HepG2 (cell line): ENCODE results near the gene RSPRY1. TPM values are rescaled to one million over a fixed set of nuclear protein-coding genes. Genes with fewer than 3 reads are reported as not detected.
A peak's percentile ranks its signal among the peaks of the same experiment; 100 is the strongest.

Experiments used
- BRD4 ChIP-seq: sonication (generic); formaldehyde crosslinking; IDR thresholded peaks from 2 replicates; pipeline ENCODE4 v1.4.0; 2020; ENCODE audit warnings: missing genetic modification reagents
- CCDC6 ChIP-seq: sonication (generic); formaldehyde crosslinking; IDR thresholded peaks from 2 replicates; pipeline ENCODE4 v1.8.1; 2022; ENCODE audit warnings: mild to moderate bottlenecking, missing genetic modification reagents, moderate library complexity
- FOXC1 ChIP-seq: sonication (generic); formaldehyde crosslinking; IDR thresholded peaks from 2 replicates; pipeline ENCODE4 v1.8.0; 2022; ENCODE audit warnings: mild to moderate bottlenecking, missing genetic modification reagents, borderline replicate concordance
- NONO ChIP-seq, 2 experiments: fragments of 450-650 bp in 1 of 2; sonication (generic) in 1 of 2; formaldehyde crosslinking in 1 of 2; IDR thresholded peaks in 1 of 2; conservative IDR thresholded peaks in 1 of 2; 2 replicates each; pipeline versions ENCODE4 v1.6.1 to v1.8.0; 2017 to 2022; ENCODE audit warnings: mild to moderate bottlenecking in 1 of 2, missing genetic modification reagents in 1 of 2, moderate library complexity in 1 of 2
- STAT5B ChIP-seq: sonication (generic); formaldehyde crosslinking; IDR thresholded peaks from 2 replicates; pipeline ENCODE4 v1.4.0; 2020; ENCODE audit warnings: missing genetic modification reagents
- TCF12 ChIP-seq, 2 experiments: fragments of 450-650 bp in 1 of 2; sonication (generic) in 1 of 2; formaldehyde crosslinking in 1 of 2; IDR thresholded peaks; 2 replicates each; pipeline versions ENCODE4 v1.6.1 to v1.8.0; 2017 to 2022; ENCODE audit warnings: antibody characterized with exemption in 1 of 2, mild to moderate bottlenecking in 1 of 2, missing genetic modification reagents in 1 of 2, moderate library complexity in 1 of 2
- ZNF136 ChIP-seq: sonication (generic); formaldehyde crosslinking; IDR thresholded peaks from 2 replicates; pipeline ENCODE4 v1.8.1; 2022; ENCODE audit warnings: low read depth, mild to moderate bottlenecking, moderate library complexity, missing genetic modification reagents
- ZNF138 ChIP-seq: sonication (generic); formaldehyde crosslinking; IDR thresholded peaks from 2 replicates; pipeline ENCODE4 v1.5.0; 2020; ENCODE audit warnings: mild to moderate bottlenecking, low read depth, missing genetic modification reagents
- ZNF260 ChIP-seq: sonication (generic); formaldehyde crosslinking; IDR thresholded peaks from 2 replicates; pipeline ENCODE4 v1.4.0; 2020; ENCODE audit warnings: missing genetic modification reagents, low read depth, mild to moderate bottlenecking, borderline replicate concordance
- ZNF446 ChIP-seq: sonication (generic); formaldehyde crosslinking; IDR thresholded peaks from 2 replicates; pipeline ENCODE4 v1.5.0; 2020; ENCODE audit warnings: mild to moderate bottlenecking, missing genetic modification reagents
- ZNF772 ChIP-seq: sonication (generic); formaldehyde crosslinking; IDR thresholded peaks from 2 replicates; pipeline ENCODE4 v1.5.0; 2020; ENCODE audit warnings: mild to moderate bottlenecking, missing genetic modification reagents
- ZNF777 ChIP-seq: sonication (generic); formaldehyde crosslinking; IDR thresholded peaks from 2 replicates; pipeline ENCODE4 v1.4.0; 2020; ENCODE audit warnings: missing genetic modification reagents
- ZNF891 ChIP-seq: sonication (generic); formaldehyde crosslinking; IDR thresholded peaks from 2 replicates; pipeline ENCODE4 v1.5.0; 2020; ENCODE audit warnings: mild to moderate bottlenecking, missing genetic modification reagents
- polyA plus RNA-seq, 8 experiments: library from polyadenylated mRNA; depleted of rRNA in 3 of 8; stranded (reverse) in 7 of 8; unstranded in 1 of 8; fragments of >200 nt; fragmentation: Illumina TruSeq in 4 of 8; extraction: Trizol in 4 of 8; gene quantifications; 2 replicates each; pipeline versions ENCODE4 v1.2.1 to v1.2.3, GENCODE V29; 2011 to 2016; ENCODE audit warnings: low read depth in 4 of 8, missing spikeins in 1 of 8, mixed read lengths in 1 of 8; ENCODE audit not compliant: insufficient read depth in 1 of 8
- total RNA-seq, 5 experiments: library from RNA; depleted of rRNA; stranded (reverse); fragments of >200 nt; fragmentation: Illumina TruSeq; extraction: Trizol; gene quantifications; 2 replicates each; pipeline ENCODE4 v1.2.3, GENCODE V29; 2016; ENCODE audit warnings: low read depth in 1 of 5
- TF ChIP-seq, protein P1 (sequence below): sonication (generic); formaldehyde crosslinking; IDR thresholded peaks from 2 replicates; pipeline ENCODE4 v1.4.0; 2020; ENCODE audit warnings: missing genetic modification reagents
- TF ChIP-seq, protein P2 (sequence below): sonication (generic); formaldehyde crosslinking; IDR thresholded peaks from 2 replicates; pipeline ENCODE4 v1.5.0; 2020; ENCODE audit warnings: missing genetic modification reagents, mild to moderate bottlenecking, borderline replicate concordance
- TF ChIP-seq, protein P3 (sequence below): sonication (generic); formaldehyde crosslinking; IDR thresholded peaks from 2 replicates; pipeline ENCODE4 v1.5.0; 2020; ENCODE audit warnings: mild to moderate bottlenecking, missing genetic modification reagents
- TF ChIP-seq, protein P4 (sequence below): IDR thresholded peaks from 2 replicates; pipeline ENCODE4 v1.6.1; 2016

The RSPRY1 gene
- total and polyA plus RNA-seq, 2 of the 13 experiments (the other 11 are each of a cell fraction or from before 2014, with no cell fraction given) = 53.4 to 61.0 TPM

DNA sequence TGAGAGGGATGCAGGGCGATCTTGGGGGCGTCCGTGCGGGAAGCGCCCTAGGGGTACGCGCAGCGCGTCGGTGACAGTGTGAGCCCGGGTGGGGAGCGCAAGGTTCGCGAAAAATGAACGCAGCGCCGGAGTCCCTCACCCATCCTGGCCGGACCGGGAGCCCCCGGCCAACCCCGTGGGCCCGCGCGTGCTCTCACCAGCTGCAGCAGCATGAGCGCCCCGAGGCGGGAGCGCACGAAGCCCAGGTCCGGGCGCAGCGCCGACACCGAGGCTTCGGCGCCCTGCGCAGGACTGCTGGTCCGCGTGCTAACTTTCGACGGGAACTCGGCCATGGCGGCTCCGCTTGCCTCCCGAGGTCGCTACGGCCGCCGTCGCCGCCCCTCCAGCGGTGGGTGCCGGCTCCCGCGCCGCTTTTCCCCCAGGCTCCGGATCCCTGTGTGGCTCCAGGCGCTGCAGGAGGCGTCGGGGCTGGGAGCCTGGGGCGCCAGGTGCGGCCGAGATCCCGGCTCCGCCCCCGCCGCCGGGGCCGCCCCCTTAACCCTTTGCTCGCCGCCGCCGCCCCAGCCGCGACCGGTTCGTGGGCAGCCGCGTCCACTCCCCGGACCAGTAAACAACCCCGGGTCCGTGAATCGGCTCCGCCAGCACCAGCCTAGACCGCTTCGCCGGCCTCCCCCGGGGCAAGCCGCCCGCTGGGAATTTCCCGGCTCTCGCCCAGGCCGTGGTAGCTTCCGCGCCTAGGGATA is 98.3 kb downstream of the RSPRY1 start, which contains the start of gene PLLP (continued):
- TF ChIP-seq, protein P1, sequence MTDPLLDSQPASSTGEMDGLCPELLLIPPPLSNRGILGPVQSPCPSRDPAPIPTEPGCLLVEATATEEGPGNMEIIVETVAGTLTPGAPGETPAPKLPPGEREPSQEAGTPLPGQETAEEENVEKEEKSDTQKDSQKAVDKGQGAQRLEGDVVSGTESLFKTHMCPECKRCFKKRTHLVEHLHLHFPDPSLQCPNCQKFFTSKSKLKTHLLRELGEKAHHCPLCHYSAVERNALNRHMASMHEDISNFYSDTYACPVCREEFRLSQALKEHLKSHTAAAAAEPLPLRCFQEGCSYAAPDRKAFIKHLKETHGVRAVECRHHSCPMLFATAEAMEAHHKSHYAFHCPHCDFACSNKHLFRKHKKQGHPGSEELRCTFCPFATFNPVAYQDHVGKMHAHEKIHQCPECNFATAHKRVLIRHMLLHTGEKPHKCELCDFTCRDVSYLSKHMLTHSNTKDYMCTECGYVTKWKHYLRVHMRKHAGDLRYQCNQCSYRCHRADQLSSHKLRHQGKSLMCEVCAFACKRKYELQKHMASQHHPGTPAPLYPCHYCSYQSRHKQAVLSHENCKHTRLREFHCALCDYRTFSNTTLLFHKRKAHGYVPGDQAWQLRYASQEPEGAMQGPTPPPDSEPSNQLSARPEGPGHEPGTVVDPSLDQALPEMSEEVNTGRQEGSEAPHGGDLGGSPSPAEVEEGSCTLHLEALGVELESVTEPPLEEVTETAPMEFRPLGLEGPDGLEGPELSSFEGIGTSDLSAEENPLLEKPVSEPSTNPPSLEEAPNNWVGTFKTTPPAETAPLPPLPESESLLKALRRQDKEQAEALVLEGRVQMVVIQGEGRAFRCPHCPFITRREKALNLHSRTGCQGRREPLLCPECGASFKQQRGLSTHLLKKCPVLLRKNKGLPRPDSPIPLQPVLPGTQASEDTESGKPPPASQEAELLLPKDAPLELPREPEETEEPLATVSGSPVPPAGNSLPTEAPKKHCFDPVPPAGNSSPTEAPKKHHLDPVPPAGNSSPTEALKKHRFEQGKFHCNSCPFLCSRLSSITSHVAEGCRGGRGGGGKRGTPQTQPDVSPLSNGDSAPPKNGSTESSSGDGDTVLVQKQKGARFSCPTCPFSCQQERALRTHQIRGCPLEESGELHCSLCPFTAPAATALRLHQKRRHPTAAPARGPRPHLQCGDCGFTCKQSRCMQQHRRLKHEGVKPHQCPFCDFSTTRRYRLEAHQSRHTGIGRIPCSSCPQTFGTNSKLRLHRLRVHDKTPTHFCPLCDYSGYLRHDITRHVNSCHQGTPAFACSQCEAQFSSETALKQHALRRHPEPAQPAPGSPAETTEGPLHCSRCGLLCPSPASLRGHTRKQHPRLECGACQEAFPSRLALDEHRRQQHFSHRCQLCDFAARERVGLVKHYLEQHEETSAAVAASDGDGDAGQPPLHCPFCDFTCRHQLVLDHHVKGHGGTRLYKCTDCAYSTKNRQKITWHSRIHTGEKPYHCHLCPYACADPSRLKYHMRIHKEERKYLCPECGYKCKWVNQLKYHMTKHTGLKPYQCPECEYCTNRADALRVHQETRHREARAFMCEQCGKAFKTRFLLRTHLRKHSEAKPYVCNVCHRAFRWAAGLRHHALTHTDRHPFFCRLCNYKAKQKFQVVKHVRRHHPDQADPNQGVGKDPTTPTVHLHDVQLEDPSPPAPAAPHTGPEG (CRISPR knock-in tag) = peak; percentile 96
- TF ChIP-seq ZNF772 (CRISPR knock-in tag) (peak; percentile 96), NONO (IDR thresholded peaks at IDR 0.05) (no peak), NONO (CRISPR knock-in tag; conservative IDR thresholded peaks at IDR 0.05) (peak; percentile 67; the same call in 1 of the 2 replicates), ZNF446 (CRISPR knock-in tag) (peak; percentile 99), ZNF136 (peak; percentile 96), ZNF777 (CRISPR knock-in tag) (peak; percentile 99), BRD4 (peak; percentile 71), ZNF891 (CRISPR knock-in tag) (peak; percentile 98), FOXC1 (CRISPR knock-in tag) (peak; percentile 98), ZNF138 (CRISPR knock-in tag) (peak; percentile 92; the same call in 1 of the 2 replicates), CCDC6 (CRISPR knock-in tag) (peak; percentile 90), TCF12 (IDR thresholded peaks at IDR 0.05) (no peak), TCF12 (CRISPR knock-in tag; IDR thresholded peaks at IDR 0.05) (peak; percentile 51; the same call in 1 of the 2 replicates), ZNF260 (CRISPR knock-in tag) (no peak), STAT5B (CRISPR knock-in tag) (no peak)
- TF ChIP-seq, protein P2, sequence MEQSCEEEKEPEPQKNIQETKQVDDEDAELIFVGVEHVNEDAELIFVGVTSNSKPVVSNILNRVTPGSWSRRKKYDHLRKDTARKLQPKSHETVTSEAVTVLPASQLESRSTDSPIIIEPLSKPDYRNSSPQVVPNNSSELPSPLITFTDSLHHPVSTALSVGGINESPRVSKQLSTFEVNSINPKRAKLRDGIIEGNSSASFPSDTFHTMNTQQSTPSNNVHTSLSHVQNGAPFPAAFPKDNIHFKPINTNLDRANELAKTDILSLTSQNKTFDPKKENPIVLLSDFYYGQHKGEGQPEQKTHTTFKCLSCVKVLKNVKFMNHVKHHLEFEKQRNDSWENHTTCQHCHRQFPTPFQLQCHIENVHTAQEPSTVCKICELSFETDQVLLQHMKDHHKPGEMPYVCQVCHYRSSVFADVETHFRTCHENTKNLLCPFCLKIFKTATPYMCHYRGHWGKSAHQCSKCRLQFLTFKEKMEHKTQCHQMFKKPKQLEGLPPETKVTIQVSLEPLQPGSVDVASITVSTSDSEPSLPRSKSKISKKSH (CRISPR knock-in tag) = peak; percentile 97
- TF ChIP-seq, protein P3, sequence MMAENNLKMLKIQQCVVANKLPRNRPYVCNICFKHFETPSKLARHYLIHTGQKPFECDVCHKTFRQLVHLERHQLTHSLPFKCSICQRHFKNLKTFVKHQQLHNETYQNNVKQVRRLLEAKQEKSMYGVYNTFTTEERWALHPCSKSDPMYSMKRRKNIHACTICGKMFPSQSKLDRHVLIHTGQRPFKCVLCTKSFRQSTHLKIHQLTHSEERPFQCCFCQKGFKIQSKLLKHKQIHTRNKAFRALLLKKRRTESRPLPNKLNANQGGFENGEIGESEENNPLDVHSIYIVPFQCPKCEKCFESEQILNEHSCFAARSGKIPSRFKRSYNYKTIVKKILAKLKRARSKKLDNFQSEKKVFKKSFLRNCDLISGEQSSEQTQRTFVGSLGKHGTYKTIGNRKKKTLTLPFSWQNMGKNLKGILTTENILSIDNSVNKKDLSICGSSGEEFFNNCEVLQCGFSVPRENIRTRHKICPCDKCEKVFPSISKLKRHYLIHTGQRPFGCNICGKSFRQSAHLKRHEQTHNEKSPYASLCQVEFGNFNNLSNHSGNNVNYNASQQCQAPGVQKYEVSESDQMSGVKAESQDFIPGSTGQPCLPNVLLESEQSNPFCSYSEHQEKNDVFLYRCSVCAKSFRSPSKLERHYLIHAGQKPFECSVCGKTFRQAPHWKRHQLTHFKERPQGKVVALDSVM (CRISPR knock-in tag) = peak; percentile 72
- TF ChIP-seq, protein P4, sequence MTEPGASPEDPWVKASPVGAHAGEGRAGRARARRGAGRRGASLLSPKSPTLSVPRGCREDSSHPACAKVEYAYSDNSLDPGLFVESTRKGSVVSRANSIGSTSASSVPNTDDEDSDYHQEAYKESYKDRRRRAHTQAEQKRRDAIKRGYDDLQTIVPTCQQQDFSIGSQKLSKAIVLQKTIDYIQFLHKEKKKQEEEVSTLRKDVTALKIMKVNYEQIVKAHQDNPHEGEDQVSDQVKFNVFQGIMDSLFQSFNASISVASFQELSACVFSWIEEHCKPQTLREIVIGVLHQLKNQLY (CRISPR knock-in tag) = peak; percentile 49; the same call in 1 of the 2 replicates
